Ishikawa (cell line): ENCODE results near the gene MTHFD1L.

Experiments
- CREB1 ChIP-seq: IDR thresholded peaks from 2 replicates; pipeline ENCODE4 v1.6.1; 2012; ENCODE audit warnings: low read depth
- EGR1 ChIP-seq: IDR thresholded peaks from 2 replicates; pipeline ENCODE4 v1.6.1; 2012
- EP300 ChIP-seq: IDR thresholded peaks from 2 replicates; pipeline ENCODE4 v1.6.1; 2012; ENCODE audit warnings: borderline replicate concordance
- NFIC ChIP-seq: IDR thresholded peaks from 2 replicates; pipeline ENCODE4 v1.6.1; 2012
- RAD21 ChIP-seq: IDR thresholded peaks from 2 replicates; pipeline ENCODE4 v1.6.1; 2012; ENCODE audit warnings: low read depth
- TAF1 ChIP-seq: IDR thresholded peaks from 2 replicates; pipeline ENCODE4 v1.6.1; 2012; ENCODE audit warnings: low read depth, mild to moderate bottlenecking
- TCF12 ChIP-seq: IDR thresholded peaks from 2 replicates; pipeline ENCODE4 v1.6.1; 2012; ENCODE audit warnings: low read depth
- TEAD4 ChIP-seq: IDR thresholded peaks from 2 replicates; pipeline ENCODE4 v1.6.1; 2012
- USF1 ChIP-seq: IDR thresholded peaks from 2 replicates; pipeline ENCODE4 v1.6.1; 2012
- YY1 ChIP-seq: IDR thresholded peaks from 2 replicates; pipeline ENCODE4 v1.6.1; 2012; ENCODE audit warnings: low read depth
- ZBTB7A ChIP-seq: IDR thresholded peaks from 2 replicates; pipeline ENCODE4 v1.6.1; 2012; ENCODE audit warnings: low read depth
- TF ChIP-seq, protein P1 (sequence below): IDR thresholded peaks from 2 replicates; pipeline ENCODE4 v1.6.1; 2012
- TF ChIP-seq, protein P2 (sequence below): IDR thresholded peaks from 2 replicates; pipeline ENCODE4 v1.6.1; 2012; ENCODE audit warnings: low read depth, mild to moderate bottlenecking

DNA sequence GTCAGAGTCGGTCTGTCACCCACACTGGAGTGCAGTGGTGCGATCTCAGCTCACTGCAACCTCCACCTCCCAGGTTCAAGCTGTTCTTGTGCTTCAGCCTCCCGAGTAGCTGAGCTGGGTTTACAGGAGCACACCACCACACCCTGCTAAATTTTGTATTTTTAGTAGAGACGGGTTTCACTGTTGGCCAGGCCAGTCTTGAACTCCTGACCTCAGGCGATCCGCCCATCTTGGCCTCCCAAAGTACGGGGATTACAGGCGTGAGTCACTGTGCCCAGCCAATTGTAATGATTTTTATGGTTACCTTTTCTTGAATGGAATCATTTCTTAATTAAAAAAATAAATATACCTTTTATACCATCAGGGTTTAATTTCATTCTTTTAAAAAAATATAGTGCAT is 105.7 kb downstream of the MTHFD1L start:
- TF ChIP-seq, protein P1, sequence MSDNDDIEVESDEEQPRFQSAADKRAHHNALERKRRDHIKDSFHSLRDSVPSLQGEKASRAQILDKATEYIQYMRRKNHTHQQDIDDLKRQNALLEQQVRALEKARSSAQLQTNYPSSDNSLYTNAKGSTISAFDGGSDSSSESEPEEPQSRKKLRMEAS, result no peak
- no peak for TF ChIP-seq EP300
- no peak for TF ChIP-seq CREB1
- no peak for TF ChIP-seq TCF12
- no peak for TF ChIP-seq TEAD4
- TF ChIP-seq TAF1, result no peak
- TF ChIP-seq EGR1, result no peak
- no peak for TF ChIP-seq USF1
- no peak for TF ChIP-seq YY1
- TF ChIP-seq NFIC, result no peak
- TF ChIP-seq, protein P2, sequence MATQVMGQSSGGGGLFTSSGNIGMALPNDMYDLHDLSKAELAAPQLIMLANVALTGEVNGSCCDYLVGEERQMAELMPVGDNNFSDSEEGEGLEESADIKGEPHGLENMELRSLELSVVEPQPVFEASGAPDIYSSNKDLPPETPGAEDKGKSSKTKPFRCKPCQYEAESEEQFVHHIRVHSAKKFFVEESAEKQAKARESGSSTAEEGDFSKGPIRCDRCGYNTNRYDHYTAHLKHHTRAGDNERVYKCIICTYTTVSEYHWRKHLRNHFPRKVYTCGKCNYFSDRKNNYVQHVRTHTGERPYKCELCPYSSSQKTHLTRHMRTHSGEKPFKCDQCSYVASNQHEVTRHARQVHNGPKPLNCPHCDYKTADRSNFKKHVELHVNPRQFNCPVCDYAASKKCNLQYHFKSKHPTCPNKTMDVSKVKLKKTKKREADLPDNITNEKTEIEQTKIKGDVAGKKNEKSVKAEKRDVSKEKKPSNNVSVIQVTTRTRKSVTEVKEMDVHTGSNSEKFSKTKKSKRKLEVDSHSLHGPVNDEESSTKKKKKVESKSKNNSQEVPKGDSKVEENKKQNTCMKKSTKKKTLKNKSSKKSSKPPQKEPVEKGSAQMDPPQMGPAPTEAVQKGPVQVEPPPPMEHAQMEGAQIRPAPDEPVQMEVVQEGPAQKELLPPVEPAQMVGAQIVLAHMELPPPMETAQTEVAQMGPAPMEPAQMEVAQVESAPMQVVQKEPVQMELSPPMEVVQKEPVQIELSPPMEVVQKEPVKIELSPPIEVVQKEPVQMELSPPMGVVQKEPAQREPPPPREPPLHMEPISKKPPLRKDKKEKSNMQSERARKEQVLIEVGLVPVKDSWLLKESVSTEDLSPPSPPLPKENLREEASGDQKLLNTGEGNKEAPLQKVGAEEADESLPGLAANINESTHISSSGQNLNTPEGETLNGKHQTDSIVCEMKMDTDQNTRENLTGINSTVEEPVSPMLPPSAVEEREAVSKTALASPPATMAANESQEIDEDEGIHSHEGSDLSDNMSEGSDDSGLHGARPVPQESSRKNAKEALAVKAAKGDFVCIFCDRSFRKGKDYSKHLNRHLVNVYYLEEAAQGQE, result no peak
- no peak for TF ChIP-seq RAD21
- no peak for TF ChIP-seq ZBTB7A
